ENCODE results near the gene BSPH1. TPM values are rescaled to one million over a fixed set of nuclear protein-coding genes. Genes with fewer than 3 reads are reported as not detected.

Gene BSPH1, protein sequence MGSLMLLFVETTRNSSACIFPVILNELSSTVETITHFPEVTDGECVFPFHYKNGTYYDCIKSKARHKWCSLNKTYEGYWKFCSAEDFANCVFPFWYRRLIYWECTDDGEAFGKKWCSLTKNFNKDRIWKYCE
- polyA plus RNA-seq (2012; ENCODE audit: missing spikeins) = not detected

DNA sequence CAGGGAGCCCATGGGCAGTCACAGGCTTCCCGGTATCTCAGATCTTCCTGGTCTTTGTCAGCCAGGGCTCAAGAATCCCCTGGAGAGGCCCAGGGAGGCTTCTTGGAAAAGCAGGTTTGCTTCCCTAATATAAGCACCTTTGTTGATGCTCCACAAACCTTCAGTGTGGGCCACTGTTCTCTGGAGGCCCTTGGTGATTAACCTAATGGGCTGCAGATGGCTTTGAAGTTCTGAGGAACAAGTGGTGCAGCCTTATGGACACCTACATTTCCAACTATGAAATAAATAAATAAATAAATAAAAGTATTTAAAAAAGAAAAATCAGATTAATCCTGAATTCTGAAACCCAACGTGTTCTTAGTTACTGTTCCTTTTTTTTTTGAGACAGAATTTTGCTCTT lies at the start of gene BSPH1:
BSPH1 (minus strand) TSS at position 101 of the 400 bp plus-strand sequence; CDS start at position 12, 89 bp downstream.
- DNase-seq (ENCODE audit: insufficient read length) (no peak), FAIRE-seq (no peak)
- TF ChIP-seq POLR2A (IDR thresholded peaks at IDR 0.05; ENCODE audit: low read depth, low read length) (no peak), POLR2AphosphoS5 (IDR thresholded peaks at IDR 0.05; ENCODE audit: low read depth, low read length) (no peak), TAF1 (IDR thresholded peaks at IDR 0.05; ENCODE audit: borderline replicate concordance, low read depth, low read length) (no peak)

DNA sequence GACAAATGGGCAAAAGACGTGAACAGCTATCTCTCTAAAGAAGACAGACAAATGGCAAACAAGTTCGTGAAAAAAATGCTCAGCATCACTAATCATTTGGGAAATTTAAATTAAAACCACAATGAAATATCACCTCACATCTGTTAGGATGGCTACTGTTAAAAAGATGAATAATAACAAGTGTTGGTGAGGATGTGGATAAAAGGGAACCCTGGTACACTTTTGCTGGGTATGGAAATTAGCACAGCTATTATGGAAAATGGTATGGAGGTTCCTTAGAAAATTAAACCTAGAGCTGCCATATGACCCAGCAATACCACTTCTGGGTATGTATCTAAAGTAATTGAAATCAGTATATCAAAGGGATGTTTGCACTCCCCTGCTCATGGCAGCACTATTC lies 44.8 kb upstream of the BSPH1 start:
- no peak for TF ChIP-seq POLR2A (IDR thresholded peaks at IDR 0.05; ENCODE audit: low read depth, low read length)
- no peak for TF ChIP-seq TAF1 (IDR thresholded peaks at IDR 0.05; ENCODE audit: borderline replicate concordance, low read depth, low read length)
- no peak for TF ChIP-seq POLR2AphosphoS5 (IDR thresholded peaks at IDR 0.05; ENCODE audit: low read depth, low read length)
- FAIRE-seq = no peak
- no peak for DNase-seq (ENCODE audit: insufficient read length)

DNA sequence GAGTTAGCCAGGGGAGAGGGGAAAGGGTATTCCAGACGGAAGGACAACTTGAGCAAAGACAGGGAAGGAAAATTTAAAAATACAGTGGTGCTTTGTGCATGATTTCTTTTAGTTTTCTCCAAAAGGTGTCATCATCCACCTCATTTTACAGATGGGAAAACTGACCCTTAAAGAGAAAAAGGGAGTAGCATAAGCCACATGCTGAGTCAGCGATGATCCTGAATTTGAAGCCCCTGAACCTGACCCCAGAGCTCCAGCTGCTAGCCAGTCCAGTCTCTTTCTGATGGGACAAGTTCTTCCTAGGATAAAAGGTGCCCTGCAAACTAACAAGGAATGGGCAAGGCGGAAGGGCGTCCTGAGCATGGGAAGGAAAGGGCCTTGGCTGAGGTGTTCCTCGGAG lies 41.6 kb upstream of the BSPH1 start:
- no peak for TF ChIP-seq POLR2A (IDR thresholded peaks at IDR 0.05; ENCODE audit: low read depth, low read length)
- no peak for TF ChIP-seq TAF1 (IDR thresholded peaks at IDR 0.05; ENCODE audit: borderline replicate concordance, low read depth, low read length)
- TF ChIP-seq POLR2AphosphoS5 (IDR thresholded peaks at IDR 0.05; ENCODE audit: low read depth, low read length) = no peak
- DNase-seq (ENCODE audit: insufficient read length) = no peak
- FAIRE-seq = no peak

DNA sequence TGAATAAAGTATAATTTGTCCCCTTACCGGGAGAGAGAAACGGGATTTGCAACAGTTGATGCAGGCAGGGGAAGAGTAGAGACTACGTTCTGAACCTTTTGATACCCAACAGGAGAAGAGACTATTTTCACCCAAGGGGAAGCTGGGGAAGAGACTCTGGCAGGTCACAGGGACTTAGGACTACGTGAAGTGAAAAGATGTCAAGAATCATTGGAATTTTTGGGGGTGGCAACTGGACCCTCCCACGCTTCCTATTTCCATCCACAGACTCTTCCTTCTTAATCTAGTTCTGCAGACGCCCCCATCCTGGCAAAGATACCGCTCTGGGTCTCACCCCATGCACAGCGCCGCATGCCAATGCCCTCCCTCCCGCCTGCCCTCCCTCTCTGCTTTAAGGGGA lies 38.1 kb upstream of the BSPH1 start:
- TF ChIP-seq TAF1 (IDR thresholded peaks at IDR 0.05; ENCODE audit: borderline replicate concordance, low read depth, low read length) = no peak
- TF ChIP-seq POLR2A (IDR thresholded peaks at IDR 0.05; ENCODE audit: low read depth, low read length) = no peak
- no peak for TF ChIP-seq POLR2AphosphoS5 (IDR thresholded peaks at IDR 0.05; ENCODE audit: low read depth, low read length)
- DNase-seq (ENCODE audit: insufficient read length) (no peak), FAIRE-seq (no peak)

DNA sequence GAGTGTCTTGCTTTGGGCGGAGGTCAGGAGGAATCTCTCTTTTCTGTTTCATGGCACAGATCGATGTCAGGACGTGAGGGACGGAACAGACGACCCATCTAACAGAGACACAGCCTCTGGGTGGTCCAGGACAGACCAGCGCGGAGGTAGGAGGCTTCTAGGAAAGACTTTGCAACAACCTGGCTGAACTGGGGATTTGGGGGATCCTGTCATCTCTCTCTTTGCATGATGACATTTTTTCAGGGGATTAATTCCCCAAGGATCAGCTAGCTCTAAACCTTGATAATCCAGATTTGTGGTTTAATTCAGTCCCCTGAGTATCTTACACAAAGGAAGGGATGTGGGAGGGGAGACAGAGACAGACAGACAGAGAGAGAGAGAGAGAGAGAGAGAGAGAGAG lies 37.5 kb upstream of the BSPH1 start:
- DNase-seq (ENCODE audit: insufficient read length) (no peak), FAIRE-seq (no peak)
- no peak for TF ChIP-seq POLR2A (IDR thresholded peaks at IDR 0.05; ENCODE audit: low read depth, low read length)
- TF ChIP-seq POLR2AphosphoS5 (IDR thresholded peaks at IDR 0.05; ENCODE audit: low read depth, low read length) = no peak
- no peak for TF ChIP-seq TAF1 (IDR thresholded peaks at IDR 0.05; ENCODE audit: borderline replicate concordance, low read depth, low read length)

DNA sequence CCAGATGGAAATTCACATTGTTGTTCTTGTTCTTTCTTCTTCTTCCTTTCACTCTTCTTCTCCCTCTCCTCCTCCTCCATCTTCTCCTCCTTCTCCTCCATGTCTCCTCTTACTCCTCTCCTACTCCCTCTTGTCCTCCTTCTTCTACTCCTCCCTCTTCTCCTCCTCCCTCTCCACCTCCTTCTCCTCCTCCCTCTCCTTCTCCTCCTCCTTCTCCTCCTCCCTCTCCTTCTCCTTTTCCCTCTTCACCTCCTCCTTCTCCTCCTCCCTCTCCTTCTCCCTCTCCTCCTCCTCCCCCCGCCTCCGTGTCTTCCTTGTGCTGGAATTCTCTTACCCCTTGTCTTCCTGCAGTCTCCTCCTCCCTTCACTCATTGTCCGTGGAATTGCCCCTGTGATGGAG lies 33.5 kb upstream of the BSPH1 start:
- FAIRE-seq (no peak), DNase-seq (ENCODE audit: insufficient read length) (no peak)
- TF ChIP-seq TAF1 (IDR thresholded peaks at IDR 0.05; ENCODE audit: borderline replicate concordance, low read depth, low read length) (no peak), POLR2A (IDR thresholded peaks at IDR 0.05; ENCODE audit: low read depth, low read length) (no peak), POLR2AphosphoS5 (IDR thresholded peaks at IDR 0.05; ENCODE audit: low read depth, low read length) (no peak)

DNA sequence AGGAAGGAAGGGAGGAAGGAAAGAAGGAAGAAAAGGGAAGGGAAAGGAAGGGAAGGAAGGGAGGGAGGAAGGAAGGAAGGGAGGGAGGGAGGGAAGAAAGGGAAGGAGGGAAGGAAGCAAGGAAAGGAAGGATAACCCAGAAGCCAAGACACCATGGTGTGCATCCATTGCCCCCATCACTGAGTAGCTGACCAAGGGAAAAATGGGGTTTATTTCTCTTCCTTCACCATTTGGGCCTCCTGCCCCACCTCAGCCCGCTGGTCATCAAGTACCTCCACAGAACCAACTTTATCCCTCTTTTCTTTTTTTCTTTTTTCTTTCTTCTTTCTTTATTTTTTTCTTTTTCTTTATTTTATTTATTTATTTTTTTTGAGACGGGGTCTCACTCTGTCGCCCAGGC lies 31.5 kb upstream of the BSPH1 start:
- no peak for TF ChIP-seq TAF1 (IDR thresholded peaks at IDR 0.05; ENCODE audit: borderline replicate concordance, low read depth, low read length)
- TF ChIP-seq POLR2A (IDR thresholded peaks at IDR 0.05; ENCODE audit: low read depth, low read length) = no peak
- TF ChIP-seq POLR2AphosphoS5 (IDR thresholded peaks at IDR 0.05; ENCODE audit: low read depth, low read length) = no peak
- no peak for DNase-seq (ENCODE audit: insufficient read length)
- FAIRE-seq = no peak

DNA sequence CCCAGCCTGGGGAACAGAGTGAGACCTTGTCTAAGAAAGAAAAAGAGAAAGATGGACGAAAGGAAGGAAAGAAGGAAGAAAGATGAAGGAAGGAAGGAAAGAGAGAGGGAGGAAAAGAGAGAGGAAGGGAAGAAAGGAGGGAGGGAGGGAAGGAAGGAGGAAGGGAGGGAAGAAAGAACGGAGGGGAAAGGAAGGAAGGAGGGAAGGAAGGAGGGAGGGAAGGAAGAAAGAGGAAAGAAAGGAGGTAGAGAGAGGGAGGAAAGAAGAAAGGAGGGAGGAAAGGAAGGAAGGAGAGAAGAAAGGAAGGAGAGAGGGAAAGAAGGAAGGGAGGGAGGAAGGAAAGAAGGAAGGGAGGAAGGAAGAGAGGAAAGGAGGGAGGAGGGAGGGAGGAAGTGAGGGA lies 31.0 kb upstream of the BSPH1 start:
- TF ChIP-seq POLR2A (IDR thresholded peaks at IDR 0.05; ENCODE audit: low read depth, low read length) = no peak
- no peak for TF ChIP-seq POLR2AphosphoS5 (IDR thresholded peaks at IDR 0.05; ENCODE audit: low read depth, low read length)
- no peak for TF ChIP-seq TAF1 (IDR thresholded peaks at IDR 0.05; ENCODE audit: borderline replicate concordance, low read depth, low read length)
- DNase-seq (ENCODE audit: insufficient read length) (no peak), FAIRE-seq (no peak)

DNA sequence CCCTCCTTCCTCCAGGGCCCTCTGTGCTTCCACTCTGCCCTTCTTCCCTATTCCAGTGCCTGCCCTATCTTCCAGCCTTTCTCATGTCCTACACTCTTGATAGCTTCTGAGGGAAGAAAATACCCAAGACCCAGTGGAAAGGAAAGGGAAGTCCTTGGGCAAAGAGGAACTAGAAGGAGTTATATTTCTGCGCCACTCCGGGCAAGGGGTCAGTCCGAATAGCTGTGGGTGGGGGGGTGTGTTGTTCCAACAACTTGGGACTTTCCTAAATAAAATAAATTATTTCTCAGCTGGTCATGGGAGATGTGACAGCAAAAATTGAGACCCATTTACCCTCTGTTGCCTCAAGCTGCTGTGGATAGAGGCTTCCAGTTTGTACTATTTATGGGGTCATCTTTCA lies 28.7 kb upstream of the BSPH1 start:
- no peak for DNase-seq (ENCODE audit: insufficient read length)
- FAIRE-seq = no peak
- TF ChIP-seq TAF1 (IDR thresholded peaks at IDR 0.05; ENCODE audit: borderline replicate concordance, low read depth, low read length) (no peak), POLR2AphosphoS5 (IDR thresholded peaks at IDR 0.05; ENCODE audit: low read depth, low read length) (no peak), POLR2A (IDR thresholded peaks at IDR 0.05; ENCODE audit: low read depth, low read length) (no peak)

DNA sequence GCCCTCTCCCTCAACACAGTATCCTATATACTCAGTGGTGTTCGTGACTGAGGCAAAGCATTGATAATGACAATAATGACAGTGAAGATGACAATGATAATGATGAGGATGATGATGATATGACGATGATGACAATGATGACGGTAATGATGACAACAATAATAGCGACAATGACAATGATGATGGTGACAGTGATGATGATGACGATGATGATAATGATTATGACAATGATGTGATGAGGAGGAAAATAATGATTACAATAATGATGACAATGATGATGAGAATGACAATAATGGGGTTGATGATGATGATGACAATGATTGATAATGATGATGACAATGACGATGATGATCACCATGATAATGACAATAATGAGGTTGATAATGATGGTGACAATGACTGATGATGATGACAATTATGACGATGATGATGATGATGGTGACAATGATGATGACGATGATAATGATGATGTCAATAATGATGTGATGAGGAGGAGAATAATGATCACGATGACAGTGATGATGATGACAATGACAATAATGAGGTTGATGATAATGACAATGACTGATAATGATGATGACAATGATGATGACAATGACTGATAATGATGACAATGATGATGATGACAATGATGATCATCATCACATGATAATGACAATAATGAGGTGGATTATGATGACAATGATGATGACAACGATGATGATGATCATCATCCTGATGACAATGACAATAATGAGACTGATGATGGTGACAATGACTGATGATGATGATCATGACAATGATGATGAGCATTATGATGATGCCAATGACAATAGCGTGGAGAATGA lies 19.2 kb upstream of the BSPH1 start:
- no peak for FAIRE-seq
- DNase-seq (ENCODE audit: insufficient read length) = no peak
- TF ChIP-seq POLR2A (IDR thresholded peaks at IDR 0.05; ENCODE audit: low read depth, low read length) (no peak), TAF1 (IDR thresholded peaks at IDR 0.05; ENCODE audit: borderline replicate concordance, low read depth, low read length) (no peak), POLR2AphosphoS5 (IDR thresholded peaks at IDR 0.05; ENCODE audit: low read depth, low read length) (no peak)

DNA sequence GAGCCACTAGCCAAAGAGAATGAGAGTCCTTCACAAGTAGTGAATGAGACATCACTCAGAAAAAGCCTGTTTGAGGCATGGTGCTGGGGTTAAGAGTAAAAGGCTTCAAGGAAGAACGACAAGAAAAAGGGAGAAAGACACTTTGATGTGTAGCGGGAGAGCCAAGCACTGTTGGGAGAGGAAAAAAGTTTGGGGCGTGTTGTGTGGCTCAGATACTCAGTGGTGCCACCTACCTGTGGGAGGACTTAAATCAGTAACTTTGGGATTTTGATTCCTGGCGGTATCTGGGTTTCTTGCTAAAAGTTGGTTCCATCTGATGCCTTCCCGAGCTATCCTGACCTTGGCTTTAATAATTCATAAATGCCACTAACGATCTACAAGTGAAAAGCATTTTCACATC lies 14.8 kb upstream of the BSPH1 start:
- FAIRE-seq (no peak), DNase-seq (ENCODE audit: insufficient read length) (no peak)
- TF ChIP-seq TAF1 (IDR thresholded peaks at IDR 0.05; ENCODE audit: borderline replicate concordance, low read depth, low read length) = no peak
- TF ChIP-seq POLR2AphosphoS5 (IDR thresholded peaks at IDR 0.05; ENCODE audit: low read depth, low read length) = no peak
- no peak for TF ChIP-seq POLR2A (IDR thresholded peaks at IDR 0.05; ENCODE audit: low read depth, low read length)

DNA sequence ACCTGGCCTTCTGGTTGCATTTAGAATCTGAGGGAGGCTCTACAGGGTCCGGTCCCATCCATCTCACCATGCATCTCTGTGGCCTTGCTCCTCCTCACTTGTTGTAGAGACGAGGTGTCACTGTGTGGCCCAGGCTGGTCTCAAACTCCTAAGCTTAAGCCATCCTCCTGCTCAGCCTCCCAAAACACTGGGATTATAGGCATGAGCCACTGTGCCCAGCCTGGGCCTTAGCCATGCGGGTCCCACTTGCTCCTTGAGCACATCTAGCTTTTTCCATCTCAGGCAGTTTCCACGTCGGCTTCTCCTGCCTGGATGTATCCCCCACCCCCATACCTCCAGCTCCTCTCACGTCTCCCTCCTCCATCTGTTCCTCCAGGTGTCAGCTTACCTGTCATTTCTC lies 12.3 kb upstream of the BSPH1 start:
- TF ChIP-seq POLR2AphosphoS5 (IDR thresholded peaks at IDR 0.05; ENCODE audit: low read depth, low read length) = no peak
- TF ChIP-seq POLR2A (IDR thresholded peaks at IDR 0.05; ENCODE audit: low read depth, low read length) = no peak
- no peak for TF ChIP-seq TAF1 (IDR thresholded peaks at IDR 0.05; ENCODE audit: borderline replicate concordance, low read depth, low read length)
- FAIRE-seq (no peak), DNase-seq (ENCODE audit: insufficient read length) (no peak)
